Fibroblast of upper back skin (primary cell): ENCODE data around the gene BLMH.
"Not testable (repeated sequence)": the region's sequence is repeated elsewhere in the genome, so short reads cannot be mapped to it uniquely, and the experiment has no call there.

ENCODE experiments used
- DNase-seq: peaks from one replicate; pipeline ENCODE4 v3.0.0-alpha.2; 2013

The BLMH gene

GRCh38 chr17:30225919-30226553 lies 65.7 kb downstream of the BLMH start:
- no peak for DNase-seq

- no peak for DNase-seq
Observed at GRCh38 chr17:30225112-30225511, 66.6 kb downstream of the BLMH start.

DNA sequence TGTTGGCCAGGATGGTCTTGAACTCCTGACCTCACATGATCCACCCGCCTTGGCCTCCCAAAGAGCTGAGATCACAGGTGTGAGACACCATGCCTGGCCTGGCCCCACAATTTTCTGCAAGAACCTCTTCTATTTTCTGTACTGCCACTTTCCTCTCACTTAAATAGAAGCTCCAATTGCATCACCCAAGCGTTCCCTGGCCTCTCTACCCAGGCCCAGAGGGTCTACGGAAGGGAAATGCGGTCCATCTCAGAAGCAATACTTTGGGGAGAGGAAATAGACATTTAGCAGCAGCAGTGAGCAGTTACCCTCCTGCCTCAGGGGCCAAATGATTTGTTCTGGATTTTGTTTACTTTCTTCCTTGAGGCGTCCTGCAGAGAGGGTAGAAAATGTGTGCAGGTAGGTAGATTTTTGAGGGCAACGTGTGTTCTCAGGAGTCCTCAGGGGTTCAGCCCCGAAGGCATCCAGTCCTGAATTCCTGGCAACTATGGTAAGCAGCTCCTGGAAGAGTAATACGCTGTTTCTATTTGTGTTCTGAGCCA lies 67.3 kb downstream of the BLMH start:
- DNase-seq: no peak

DNA sequence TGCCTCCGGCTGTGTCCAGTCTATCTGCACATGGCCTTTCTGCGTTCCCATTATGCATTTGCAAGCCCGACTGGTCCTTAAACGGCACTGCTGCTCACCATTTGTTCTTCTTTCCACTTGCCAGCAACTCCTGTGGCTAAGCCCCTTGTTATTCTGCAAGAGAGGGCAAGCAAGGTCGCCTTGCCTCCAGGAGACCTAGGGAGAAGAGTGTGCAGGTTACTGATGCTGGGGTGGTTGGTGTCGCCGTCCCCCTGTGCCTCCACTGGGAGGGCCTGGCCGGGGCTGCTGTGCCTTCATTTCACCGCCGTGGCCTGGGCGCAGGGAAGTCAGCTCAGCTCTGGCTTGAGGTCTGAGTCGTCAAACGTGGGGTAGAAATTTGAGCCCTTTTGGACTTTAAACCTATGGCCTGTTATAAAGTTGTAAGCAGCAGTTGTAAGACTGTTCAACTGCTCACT lies 69.0 kb downstream of the BLMH start:
- no peak for DNase-seq

DNA sequence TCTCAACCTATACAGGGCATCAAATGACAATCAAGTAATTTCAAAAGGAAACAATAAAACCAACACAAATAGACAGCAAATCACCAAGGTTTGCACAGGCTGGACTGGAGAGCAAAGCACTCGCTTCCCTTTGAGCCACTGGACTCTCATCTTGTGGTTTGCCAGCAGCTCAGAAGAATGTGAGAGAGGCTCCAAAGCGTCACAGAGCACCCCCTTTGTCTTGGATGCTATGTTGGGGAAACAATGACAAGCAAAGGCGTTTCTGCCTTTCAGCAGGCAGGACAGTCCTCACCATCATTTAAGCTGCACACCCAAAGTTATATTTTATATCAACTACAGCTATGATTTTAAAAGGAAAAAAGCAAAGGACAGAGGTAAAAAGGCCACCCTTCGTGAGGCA lies 69.5 kb downstream of the BLMH start:
- no peak for DNase-seq

GRCh38 chr17:30221346-30221745 lies 70.4 kb downstream of the BLMH start:
- DNase-seq: no peak

- no peak for DNase-seq
Observed at GRCh38 chr17:30220414-30220813, 71.3 kb downstream of the BLMH start.

DNA sequence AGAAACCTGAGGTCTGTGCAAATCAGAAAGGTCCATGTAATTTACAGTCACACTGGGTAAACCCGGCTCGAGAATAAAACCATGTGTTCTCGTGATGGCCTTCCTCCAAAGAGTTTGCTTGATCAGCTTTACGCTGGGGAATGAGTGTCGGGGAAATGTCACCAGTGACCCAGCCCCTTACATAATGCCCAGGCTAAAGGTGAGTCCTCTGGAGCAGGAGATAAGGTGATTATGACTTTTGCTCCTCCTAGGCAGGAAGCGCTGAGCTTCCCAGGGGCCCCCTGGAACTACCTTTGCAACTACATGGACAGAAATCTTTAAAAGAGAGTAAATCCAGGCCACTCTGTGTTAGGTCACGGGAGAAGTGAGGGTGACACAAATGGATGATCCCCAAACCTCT lies 71.9 kb downstream of the BLMH start:
- DNase-seq: no peak

DNA sequence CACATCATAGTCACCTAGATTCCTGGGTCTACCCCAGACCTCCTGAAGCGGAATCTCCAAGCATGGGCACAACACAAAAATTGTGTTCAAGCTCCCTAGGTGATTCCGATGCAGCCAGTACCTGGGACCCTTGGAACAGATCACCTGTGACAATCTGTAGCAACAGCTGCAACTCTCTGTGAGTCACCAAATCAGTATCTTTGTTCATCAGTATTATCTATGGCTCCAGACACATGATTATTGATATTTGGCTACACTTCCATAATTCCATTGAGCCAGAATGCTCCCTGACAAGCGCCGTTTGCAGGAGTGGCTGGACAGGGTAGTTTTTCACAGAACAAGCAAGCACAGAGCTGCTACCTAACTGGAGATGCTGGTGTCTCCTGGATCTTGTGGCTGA lies 72.4 kb downstream of the BLMH start:
- no peak for DNase-seq

DNA sequence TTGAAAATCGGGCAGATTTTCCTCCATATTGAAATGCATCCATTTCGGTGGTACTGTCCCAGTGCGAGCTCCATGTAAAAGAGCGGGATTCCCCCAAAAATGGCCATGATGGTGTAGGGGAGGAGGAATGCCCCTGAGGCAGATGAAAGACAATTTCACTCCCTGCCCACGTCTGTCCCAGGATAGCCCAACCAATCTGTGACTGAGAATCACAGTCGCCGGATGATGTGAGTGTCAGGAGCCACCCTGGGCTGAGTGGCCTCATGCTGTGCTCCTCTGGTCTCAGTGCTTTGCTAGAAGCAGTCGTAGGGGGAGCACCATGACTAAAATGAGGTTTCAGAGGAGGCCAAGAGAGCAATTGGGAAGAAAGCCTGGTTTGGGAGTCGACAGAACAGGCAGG lies 72.9 kb downstream of the BLMH start:
- DNase-seq: no peak

- no peak for DNase-seq
Observed at GRCh38 chr17:30217746-30218245, 73.9 kb downstream of the BLMH start.

DNA sequence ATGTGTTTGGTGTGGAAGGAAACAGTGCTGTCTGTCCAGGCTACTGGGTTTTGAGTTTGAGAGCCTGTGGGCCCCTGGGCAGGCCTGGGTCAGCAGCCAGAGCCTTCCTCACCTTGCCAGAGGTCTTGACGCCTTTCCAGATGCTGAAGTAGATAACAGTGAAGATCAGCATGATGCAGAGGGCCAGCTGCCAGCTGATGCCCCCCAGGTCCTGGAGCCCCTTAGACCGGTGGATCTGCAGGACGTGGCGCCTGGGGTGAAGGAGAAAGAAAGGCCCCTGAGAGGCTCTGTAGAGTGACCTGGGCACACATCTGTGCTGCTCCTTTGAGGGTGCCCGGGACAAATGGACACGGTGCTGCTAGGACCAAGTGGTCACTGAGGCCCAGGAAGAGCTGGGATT lies 74.7 kb downstream of the BLMH start:
- no peak for DNase-seq

DNA sequence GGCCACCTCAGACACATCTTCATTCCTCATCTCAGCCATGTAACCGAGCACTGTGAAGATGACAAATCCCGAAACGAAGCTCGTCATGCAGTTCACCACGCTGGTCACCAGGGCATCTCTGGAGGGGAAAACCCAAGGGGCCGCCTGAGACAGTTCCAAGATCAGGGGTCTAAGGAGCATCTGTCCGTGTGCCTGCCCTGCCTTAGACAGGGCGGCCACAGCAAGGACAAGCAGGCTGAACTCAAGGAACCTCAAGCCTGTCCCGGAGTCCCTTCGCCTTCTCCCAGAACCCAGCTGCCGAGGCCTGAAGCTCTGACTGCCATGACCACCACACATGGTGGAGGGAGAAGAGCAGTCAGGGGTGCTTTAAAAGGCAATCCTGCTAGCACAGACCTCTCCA lies 79.0 kb downstream of the BLMH start:
- no peak for DNase-seq

DNA sequence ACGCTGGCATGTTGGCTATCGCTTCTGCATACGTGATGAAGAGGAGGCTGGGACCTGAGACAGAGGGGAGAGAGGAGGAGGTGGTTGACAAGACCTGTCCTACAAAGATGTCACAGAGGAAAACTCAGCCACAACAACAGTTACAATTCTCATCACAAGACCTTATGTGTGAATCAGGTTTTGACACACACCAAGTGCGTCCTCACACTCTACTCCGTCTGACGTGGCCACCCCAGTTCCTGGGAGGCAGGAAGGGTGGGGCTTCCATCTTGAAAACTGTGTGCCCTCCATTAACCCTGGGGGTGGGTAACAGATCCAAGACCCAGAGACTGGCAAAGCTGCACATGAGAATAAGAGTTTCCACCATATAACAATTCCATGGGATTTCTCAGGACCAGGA lies 80.4 kb downstream of the BLMH start:
- no peak for DNase-seq

GRCh38 chr17:30210901-30211300 lies 80.8 kb downstream of the BLMH start:
- DNase-seq: no peak

DNA sequence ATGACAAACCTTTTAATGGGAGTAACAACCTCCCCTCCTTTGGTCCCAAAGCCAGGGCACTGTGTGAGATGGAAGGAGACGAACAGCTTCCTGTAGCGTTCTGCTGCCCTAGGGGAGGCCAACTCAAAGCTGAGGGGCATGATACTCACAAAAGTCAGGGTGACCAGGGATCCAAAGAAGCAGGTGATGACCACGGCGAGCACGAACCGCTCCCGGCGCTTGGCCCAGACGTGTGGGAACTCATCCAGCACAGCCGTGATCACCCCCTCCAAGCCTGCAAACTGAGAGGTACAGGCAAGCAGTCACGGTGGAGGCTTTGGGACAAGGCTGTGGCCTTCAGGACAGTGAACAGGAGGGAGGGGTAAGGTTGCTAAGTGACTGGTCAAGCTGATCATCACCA lies 81.4 kb downstream of the BLMH start:
- DNase-seq: no peak

DNA sequence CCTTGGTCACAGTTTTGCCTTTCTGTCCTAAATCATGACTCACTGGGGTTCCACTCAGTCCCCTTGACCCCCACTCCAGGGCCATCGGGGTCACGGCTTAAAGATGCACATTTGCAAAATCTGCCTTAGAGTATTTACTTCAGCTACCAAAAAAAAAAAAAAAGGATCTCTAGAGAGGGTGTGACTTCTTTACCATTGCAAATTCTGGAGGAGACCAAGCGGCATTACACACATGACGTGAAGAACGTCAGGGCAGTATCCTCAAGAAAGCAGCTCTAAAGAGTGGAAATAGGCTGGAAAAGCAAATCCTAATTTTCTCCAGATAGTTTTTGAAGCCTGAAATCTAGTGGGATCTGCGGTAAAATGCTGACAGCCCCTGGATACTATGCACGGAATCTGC lies 81.8 kb downstream of the BLMH start:
- DNase-seq: no peak

DNA sequence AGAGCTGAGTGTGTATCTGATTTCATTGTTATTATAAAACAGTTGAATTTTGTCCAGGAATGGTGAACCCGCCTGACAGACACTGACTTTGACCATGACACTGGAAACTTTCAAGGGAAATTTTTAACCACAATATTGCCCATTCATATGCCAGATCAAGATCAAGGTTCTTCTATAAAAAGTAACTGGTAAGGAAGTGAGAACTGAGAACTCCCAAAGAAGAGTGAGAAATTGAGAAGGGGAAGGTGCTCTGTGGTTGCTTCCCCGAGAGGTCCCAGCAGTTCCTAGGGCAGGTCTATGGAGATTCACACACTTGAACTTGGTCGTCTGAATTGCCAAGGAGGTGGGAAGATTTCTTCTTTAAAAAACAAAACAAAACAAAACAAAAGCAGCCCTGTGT lies 83.5 kb downstream of the BLMH start:
- DNase-seq: no peak

GRCh38 chr17:30207655-30208054 lies 84.1 kb downstream of the BLMH start:
- no peak for DNase-seq

DNA sequence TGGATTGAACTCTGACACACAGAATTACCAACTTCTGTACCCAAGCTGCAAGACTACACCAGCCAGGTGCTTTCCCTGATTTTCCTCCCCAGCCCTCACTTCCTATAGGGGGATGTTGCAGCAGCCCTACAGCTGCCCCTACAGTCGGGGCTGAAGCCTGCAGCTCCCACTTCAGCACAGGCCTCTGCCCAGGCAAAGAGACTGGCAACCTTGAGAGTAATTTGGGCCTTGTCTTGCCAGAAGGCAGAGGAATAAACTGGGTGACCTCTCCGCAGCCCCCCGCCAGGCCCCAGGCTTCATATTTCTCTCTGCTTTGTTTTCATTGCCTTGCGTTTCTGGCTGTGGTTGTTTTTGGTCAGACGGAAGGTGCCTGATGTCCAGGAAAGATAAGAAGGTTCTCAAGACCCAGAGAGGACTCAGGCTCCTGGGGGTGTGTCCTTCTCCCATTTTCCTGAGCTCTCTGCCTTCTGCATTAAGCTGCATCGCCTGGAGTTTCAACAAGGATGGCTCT lies 88.2 kb downstream of the BLMH start:
- no peak for DNase-seq

- not testable (repeated sequence) for DNase-seq
Observed at GRCh38 chr17:30200656-30201055, 91.1 kb downstream of the BLMH start.

GRCh38 chr17:30200106-30200505 lies 91.6 kb downstream of the BLMH start:
- no peak for DNase-seq

GRCh38 chr17:30199600-30199999 lies 92.1 kb downstream of the BLMH start:
- DNase-seq: no peak
